GM12892 (cell line): ENCODE data around the gene DNAJC11.

Experiments
- POLR2A ChIP-seq: IDR thresholded peaks from 2 replicates; pipeline ENCODE4 v1.6.1; 2011; ENCODE audit warnings: low read depth, low read length, control low read depth
- POLR2AphosphoS5 ChIP-seq: IDR thresholded peaks from 2 replicates; pipeline ENCODE4 v1.6.1; 2011; ENCODE audit warnings: low read depth, low read length, control low read depth

DNA sequence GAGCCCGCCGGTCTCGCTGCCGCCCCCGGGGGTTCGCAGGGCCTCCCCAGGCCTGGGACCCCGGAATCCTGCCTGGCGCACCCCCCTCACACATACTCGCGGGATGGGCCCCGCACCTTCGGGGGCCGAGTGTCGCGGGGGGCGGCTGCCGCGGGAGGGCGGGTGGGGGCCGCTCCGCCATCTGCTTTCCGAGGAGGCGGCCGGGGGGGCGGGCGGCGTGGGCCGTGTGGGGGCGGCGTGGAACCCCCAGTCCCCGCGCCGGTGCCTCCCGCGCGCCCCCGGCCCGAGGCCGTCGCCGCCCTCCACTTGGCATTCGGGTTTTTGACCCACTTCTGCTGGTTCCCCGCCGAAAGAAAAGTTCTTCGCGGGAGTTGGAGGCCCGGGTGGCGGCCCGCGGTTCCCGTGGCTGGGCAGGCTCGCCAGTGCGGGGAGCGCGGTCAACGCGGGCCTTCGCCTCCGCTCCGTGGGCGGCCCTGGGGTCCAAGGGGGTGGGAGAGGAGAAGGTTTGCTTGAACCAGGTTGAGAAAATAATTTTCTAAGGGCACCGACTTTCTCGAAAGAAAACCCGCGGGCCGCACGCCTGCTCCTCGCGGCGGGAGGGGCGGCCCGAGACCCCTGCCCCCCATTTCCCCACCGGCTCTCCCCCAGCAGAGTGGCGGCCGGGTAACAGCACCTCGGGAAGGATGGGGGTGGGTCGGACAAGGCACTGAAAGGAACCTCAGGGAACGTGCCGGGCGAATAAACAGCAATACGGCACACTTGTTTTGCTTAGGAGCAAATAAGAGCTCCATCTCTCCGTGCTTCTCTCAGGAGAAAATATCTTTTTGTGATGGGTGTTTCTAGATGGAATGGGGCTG, 86.5 kb downstream of the DNAJC11 start:
- TF ChIP-seq POLR2A (no peak), POLR2AphosphoS5 (no peak)
